ENCODE measurements around the gene TEKTIP1.

DNA sequence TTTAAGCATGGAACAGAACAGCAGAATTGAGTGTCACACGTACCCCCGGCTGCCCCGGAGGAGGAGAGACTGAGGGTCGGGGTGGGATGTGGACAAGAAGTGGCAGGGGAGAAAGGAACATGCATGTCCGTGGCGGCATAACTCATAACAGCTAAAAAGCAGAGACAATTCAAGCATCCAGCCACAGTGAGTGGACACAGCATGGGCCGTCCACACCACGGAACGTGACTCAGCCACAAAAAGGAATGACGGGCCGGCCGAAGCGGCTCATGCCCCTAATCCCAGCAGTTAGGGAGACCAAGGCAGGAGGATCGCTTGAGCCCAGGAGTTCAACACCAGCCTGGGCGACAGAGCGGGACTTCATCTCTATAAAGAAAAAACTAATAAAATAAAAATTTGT is 46.1 kb upstream of the TEKTIP1 start:
- TF ChIP-seq CTCF (IDR thresholded peaks at IDR 0.05) (no peak), EP300 (IDR thresholded peaks at IDR 0.05) (no peak), POLR2A (IDR thresholded peaks at IDR 0.05) (no peak)

Measured in upper lobe of left lung (tissue), 4 donors.